GM06990 (cell line): ENCODE measurements around the gene MCMBP.

Experiments used
- DNase-seq: peaks from one replicate; pipeline ENCODE4 v3.0.0-alpha.2; 2011; ENCODE audit not compliant: insufficient read length; ENCODE audit errors: extremely low read depth
- H3K27me3 ChIP-seq: replicated peaks from 2 replicates; pipeline ENCODE4 v1.6.0; 2011; ENCODE audit warnings: low read length; ENCODE audit not compliant: control insufficient read depth, insufficient read depth
- H3K36me3 ChIP-seq: 2 replicates; pipeline ENCODE4 v1.5.1; 2011; ENCODE audit warnings: low read length; ENCODE audit not compliant: control insufficient read depth, insufficient read depth
- H3K4me3 ChIP-seq: replicated peaks from 2 replicates; pipeline ENCODE4 v1.5.1; 2011; ENCODE audit warnings: low read depth, mild to moderate bottlenecking, control low read depth, low read length
- CTCF ChIP-seq: IDR thresholded peaks from 2 replicates; pipeline ENCODE4 v1.5.1; 2011; ENCODE audit warnings: low read length, control low read depth, mild to moderate bottlenecking, inconsistent platforms; ENCODE audit not compliant: insufficient read depth, poor library complexity, severe bottlenecking

MCMBP gene

GRCh38 chr10:119827430-119827829 lies 45.2 kb downstream of the MCMBP start:
- no peak for DNase-seq
- TF ChIP-seq CTCF, result no peak
- Histone ChIP-seq H3K27me3 (no peaks in the 10 kb centered on the region), H3K4me3 (no peak overlapping the region), H3K36me3 (peaks cover 5% of the 10 kb centered on the region)

GRCh38 chr10:119826771-119827170 lies 45.9 kb downstream of the MCMBP start:
- no peak overlapping the region for H3K4me3 ChIP-seq
- H3K36me3 ChIP-seq, result peaks cover 5% of the 10 kb centered on the region
- TF ChIP-seq CTCF, result no peak
- DNase-seq, result no peak
- no peaks in the 10 kb centered on the region for H3K27me3 ChIP-seq

DNA sequence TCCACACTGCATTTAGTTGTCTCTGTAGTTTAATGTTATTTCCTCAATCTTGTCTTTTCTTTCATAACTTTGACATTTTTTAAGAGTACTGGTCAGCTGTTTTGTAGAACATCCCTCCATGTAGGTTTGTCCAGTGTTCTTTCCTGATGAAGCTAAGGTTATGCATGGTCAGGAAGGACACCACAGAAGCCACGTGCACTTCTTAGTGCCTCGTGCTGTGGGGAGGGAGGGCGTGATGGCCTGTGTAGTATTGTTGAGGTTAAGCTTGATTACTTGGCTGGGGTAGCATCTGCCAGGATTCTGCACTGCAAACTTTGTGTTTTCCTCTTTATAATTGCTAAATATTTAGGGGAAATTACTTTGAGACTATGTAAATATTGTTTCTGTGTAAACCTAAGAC lies 48.3 kb downstream of the MCMBP start:
- no peak overlapping the region for H3K4me3 ChIP-seq
- no peak for TF ChIP-seq CTCF
- H3K27me3 ChIP-seq, result no peaks in the 10 kb centered on the region
- no peak for DNase-seq
- H3K36me3 ChIP-seq, result peaks cover 1% of the 10 kb centered on the region

DNA sequence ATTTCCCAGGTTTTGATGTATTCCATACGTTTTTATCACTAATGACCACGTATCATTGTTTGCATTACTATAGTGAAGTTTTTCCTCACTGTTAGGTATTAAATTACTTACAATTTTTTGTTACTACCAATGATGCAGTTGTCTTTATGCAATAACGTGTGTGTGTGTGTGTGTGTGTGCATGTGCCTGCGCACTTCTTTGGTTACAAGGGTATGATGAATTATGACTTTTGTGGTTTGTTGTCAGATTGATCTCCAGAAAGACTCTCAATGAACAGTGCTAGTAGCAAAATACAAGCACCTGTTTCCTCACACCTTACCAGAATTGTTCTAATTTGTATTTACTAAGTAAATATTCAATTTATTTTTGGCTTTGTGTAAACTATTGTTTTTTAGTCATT lies 51.5 kb downstream of the MCMBP start:
- TF ChIP-seq CTCF, result no peak
- no peaks in the 10 kb centered on the region; the same call in none of the 2 replicates for H3K36me3 ChIP-seq
- H3K4me3 ChIP-seq, result no peak overlapping the region
- no peak for DNase-seq
- no peaks in the 10 kb centered on the region for H3K27me3 ChIP-seq

GRCh38 chr10:119818889-119819270 lies 53.8 kb downstream of the MCMBP start:
- no peak for TF ChIP-seq CTCF
- H3K27me3 ChIP-seq, result no peaks in the 10 kb centered on the region
- no peak for DNase-seq
- H3K4me3 ChIP-seq, result no peak overlapping the region
- H3K36me3 ChIP-seq, result no peaks in the 10 kb centered on the region; the same call in none of the 2 replicates
